WTC11 (cell line): Measurements from ENCODE around the gene PLEKHM1. TPM values are rescaled to one million over a fixed set of nuclear protein-coding genes. Genes with fewer than 3 reads are reported as not detected.
"Not testable (repeated sequence)": the region's sequence is repeated elsewhere in the genome, so short reads cannot be mapped to it uniquely, and the experiment has no call there.

ENCODE experiments used
- ATAC-seq: fragments of 200-7000 bp; cut with Tn5 transposase; 2 replicates; pipeline ENCODE4 v1.10.0; 2021; ENCODE audit warnings: mild to moderate bottlenecking, moderate library complexity
- CTCF ChIA-PET: fragments of 300-600 bp; sonication (Branson Sonifier 250); formaldehyde crosslinking; loops from one replicate; lab custom pipeline; 2021; ENCODE audit warnings: antibody characterized with exemption; lab: Charles Lee
- POLR2A ChIA-PET: fragments of 350-600 bp; sonication (Branson Sonifier 250); formaldehyde crosslinking; loops from one replicate; lab custom pipeline; 2021; ENCODE audit warnings: antibody characterized with exemption; lab: Charles Lee
- DNase-seq: peaks from one replicate; pipeline ENCODE4 v3.0.0; 2021; ENCODE audit warnings: low spot score
- H3K27ac Mint-ChIP-seq: 2 replicates; pipeline ENCODE4 v1.8.0; 2021; ENCODE audit warnings: mixed read lengths
- H3K27me3 Mint-ChIP-seq: 2 replicates; pipeline ENCODE4 v1.8.0; 2021; ENCODE audit warnings: low read depth, mild to moderate bottlenecking, moderate library complexity, mixed read lengths
- H3K36me3 Mint-ChIP-seq: 2 replicates; pipeline ENCODE4 v1.8.0; 2021; ENCODE audit warnings: mixed read lengths
- H3K4me1 Mint-ChIP-seq: 2 replicates; pipeline ENCODE4 v1.8.0; 2022; ENCODE audit warnings: mixed read lengths
- H3K4me3 Mint-ChIP-seq: 2 replicates; pipeline ENCODE4 v1.8.0; 2021; ENCODE audit warnings: mild to moderate bottlenecking, moderate library complexity, mixed read lengths
- H3K9me3 Mint-ChIP-seq: 2 replicates; pipeline ENCODE4 v1.8.0; 2021; ENCODE audit warnings: mixed read lengths
- total RNA-seq: library from RNA; stranded (reverse); gene quantifications from 3 replicates; pipeline ENCODE4 v1.2.3, GENCODE V29; 2021

Gene PLEKHM1
- total RNA-seq, 1 experiment from 2014 or later: 19.6 TPM

GRCh38 chr17:45494556-45494955 is 4.0 kb upstream of the PLEKHM1 start:
- POLR2A ChIA-PET, CTCF ChIA-PET, H3K4me3 Mint-ChIP-seq: not testable (repeated sequence)

GRCh38 chr17:45492156-45492555 is 1.6 kb upstream of the PLEKHM1 start:
- CTCF ChIA-PET: not testable (repeated sequence)

More at GRCh38 chr17:45494556-45494955, 4.0 kb upstream of the PLEKHM1 start:
- DNase-seq, ATAC-seq, H3K9me3 Mint-ChIP-seq, H3K4me1 Mint-ChIP-seq, H3K27ac Mint-ChIP-seq, H3K36me3 Mint-ChIP-seq, H3K27me3 Mint-ChIP-seq: not testable (repeated sequence)

GRCh38 chr17:45490198-45490597 is 323 bp downstream of the PLEKHM1 start:
- H3K4me3 Mint-ChIP-seq: peak overlapping the region; percentile 80
- H3K4me1 Mint-ChIP-seq, CTCF ChIA-PET, POLR2A ChIA-PET, H3K9me3 Mint-ChIP-seq, H3K27me3 Mint-ChIP-seq, H3K36me3 Mint-ChIP-seq, H3K27ac Mint-ChIP-seq: not testable (repeated sequence)
- ATAC-seq (peak; percentile 54), DNase-seq (peak; percentile 18)

More at GRCh38 chr17:45492156-45492555, 1.6 kb upstream of the PLEKHM1 start:
- H3K4me3 Mint-ChIP-seq, H3K36me3 Mint-ChIP-seq, H3K27me3 Mint-ChIP-seq, DNase-seq, POLR2A ChIA-PET, H3K9me3 Mint-ChIP-seq, ATAC-seq, H3K4me1 Mint-ChIP-seq, H3K27ac Mint-ChIP-seq: not testable (repeated sequence)

GRCh38 chr17:45487704-45488103 is 2.8 kb downstream of the PLEKHM1 start:
- CTCF ChIA-PET, H3K9me3 Mint-ChIP-seq, POLR2A ChIA-PET, DNase-seq, H3K36me3 Mint-ChIP-seq, H3K4me3 Mint-ChIP-seq, H3K27me3 Mint-ChIP-seq, H3K4me1 Mint-ChIP-seq, ATAC-seq, H3K27ac Mint-ChIP-seq: not testable (repeated sequence)

GRCh38 chr17:45483591-45484216 is 6.8 kb downstream of the PLEKHM1 start:
- H3K27ac Mint-ChIP-seq, ATAC-seq, H3K4me3 Mint-ChIP-seq, H3K27me3 Mint-ChIP-seq, DNase-seq, H3K9me3 Mint-ChIP-seq, H3K4me1 Mint-ChIP-seq, POLR2A ChIA-PET, H3K36me3 Mint-ChIP-seq, CTCF ChIA-PET: not testable (repeated sequence)

GRCh38 chr17:45483177-45483576 is 7.3 kb downstream of the PLEKHM1 start:
- ATAC-seq, H3K4me1 Mint-ChIP-seq, H3K36me3 Mint-ChIP-seq, H3K4me3 Mint-ChIP-seq, H3K27ac Mint-ChIP-seq, H3K9me3 Mint-ChIP-seq, H3K27me3 Mint-ChIP-seq, POLR2A ChIA-PET, DNase-seq, CTCF ChIA-PET: not testable (repeated sequence)

- ATAC-seq, H3K4me3 Mint-ChIP-seq, POLR2A ChIA-PET, H3K4me1 Mint-ChIP-seq, H3K27me3 Mint-ChIP-seq, DNase-seq, H3K9me3 Mint-ChIP-seq, H3K27ac Mint-ChIP-seq, CTCF ChIA-PET, H3K36me3 Mint-ChIP-seq: not testable (repeated sequence)
Observed at GRCh38 chr17:45482317-45482716, 8.2 kb downstream of the PLEKHM1 start.

GRCh38 chr17:45475436-45475835 is 15.1 kb downstream of the PLEKHM1 start:
- H3K36me3 Mint-ChIP-seq, H3K27ac Mint-ChIP-seq, H3K4me3 Mint-ChIP-seq, DNase-seq, H3K4me1 Mint-ChIP-seq, H3K27me3 Mint-ChIP-seq, H3K9me3 Mint-ChIP-seq, POLR2A ChIA-PET, ATAC-seq, CTCF ChIA-PET: not testable (repeated sequence)

GRCh38 chr17:45472249-45472648 is 18.3 kb downstream of the PLEKHM1 start:
- POLR2A ChIA-PET, H3K4me1 Mint-ChIP-seq: not testable (repeated sequence)

GRCh38 chr17:45469204-45469563 is 21.3 kb downstream of the PLEKHM1 start:
- H3K4me1 Mint-ChIP-seq, POLR2A ChIA-PET, H3K27ac Mint-ChIP-seq, CTCF ChIA-PET, H3K36me3 Mint-ChIP-seq, H3K4me3 Mint-ChIP-seq, DNase-seq, H3K9me3 Mint-ChIP-seq, H3K27me3 Mint-ChIP-seq, ATAC-seq: not testable (repeated sequence)

More at GRCh38 chr17:45472249-45472648, 18.3 kb downstream of the PLEKHM1 start:
- CTCF ChIA-PET, H3K4me3 Mint-ChIP-seq, H3K27me3 Mint-ChIP-seq, H3K9me3 Mint-ChIP-seq, DNase-seq, ATAC-seq, H3K36me3 Mint-ChIP-seq, H3K27ac Mint-ChIP-seq: not testable (repeated sequence)

GRCh38 chr17:45468293-45469203 is 22.0 kb downstream of the PLEKHM1 start:
- H3K4me1 Mint-ChIP-seq, POLR2A ChIA-PET, DNase-seq, H3K27ac Mint-ChIP-seq, H3K4me3 Mint-ChIP-seq, H3K36me3 Mint-ChIP-seq, CTCF ChIA-PET, H3K27me3 Mint-ChIP-seq, H3K9me3 Mint-ChIP-seq, ATAC-seq: not testable (repeated sequence)

- H3K36me3 Mint-ChIP-seq, H3K27me3 Mint-ChIP-seq, DNase-seq, H3K9me3 Mint-ChIP-seq, ATAC-seq, H3K4me3 Mint-ChIP-seq, H3K4me1 Mint-ChIP-seq, POLR2A ChIA-PET, CTCF ChIA-PET: not testable (repeated sequence)
- H3K27ac Mint-ChIP-seq: peak overlapping the region; percentile 66; the same call in 1 of the 2 replicates
Observed at GRCh38 chr17:45461524-45462327, 28.8 kb downstream of the PLEKHM1 start.
